Spleen (tissue), 7 donors: ENCODE data around the gene IL15.

Source experiments
- CTCF ChIP-seq, 11 experiments: fragments of 200-600 bp in 7 of 11; fragments of 450-650 bp in 4 of 11; sonication (generic) in 4 of 11; IDR thresholded peaks in 8 of 11; conservative IDR thresholded peaks in 3 of 11; 1 replicate in 7 of 11; 2 replicates in 4 of 11; pipeline versions ENCODE4 v1.4.0 to v1.8.0; 2016 to 2021; ENCODE audit warnings: antibody characterized with exemption in 11 of 11, inconsistent platforms in 4 of 11, mild to moderate bottlenecking in 1 of 11
- POLR2A ChIP-seq, 3 donors: fragments of 450-650 bp; IDR thresholded peaks; one replicate each; pipeline ENCODE4 v1.5.1; 2017; ENCODE audit warnings: antibody characterized with exemption in 3 of 3, mild to moderate bottlenecking in 1 of 3
- POLR2AphosphoS5 ChIP-seq, 3 donors: sonication (generic); formaldehyde crosslinking; IDR thresholded peaks; one replicate each; pipeline ENCODE4 v1.5.1; 2017; ENCODE audit warnings: antibody characterized with exemption in 3 of 3
- donor health status: DM: no; HTN: no; CAD: no; lungs with moderate emphysema.
- donor health status: DM: no; HTN: no; CAD: no.
- donor health status: DM: no; HTN: no; CAD: no.

GRCh38 chr4:141609243-141609642 lies 27.1 kb upstream of the IL15 start:
- no peak for TF ChIP-seq CTCF (IDR thresholded peaks at IDR 0.05 in 8 of 11, conservative IDR thresholded peaks at IDR 0.05 in 3 of 11)
- TF ChIP-seq POLR2A (IDR thresholded peaks at IDR 0.05), result no peak
- TF ChIP-seq POLR2AphosphoS5 (IDR thresholded peaks at IDR 0.05), result no peak
